Lower leg skin (tissue), 3 donors: Measurements from ENCODE around the gene POR.
"Not testable (repeated sequence)": the region's sequence is repeated elsewhere in the genome, so short reads cannot be mapped to it uniquely, and the experiment has no call there.

Experiments
- POLR2A ChIP-seq, 2 donors: fragments of 450-650 bp; IDR thresholded peaks; one replicate each; pipeline ENCODE4 v1.6.1; 2016 to 2017; ENCODE audit warnings: antibody characterized with exemption in 2 of 2, mild to moderate bottlenecking in 1 of 2, moderate library complexity in 1 of 2
- TF ChIP-seq, protein P1 (sequence below), 3 donors: fragments of 450-650 bp; IDR thresholded peaks; one replicate each; pipeline ENCODE4 v1.5.1; 2016; ENCODE audit warnings: antibody characterized with exemption in 3 of 3, mild to moderate bottlenecking in 3 of 3, moderate library complexity in 2 of 3

DNA sequence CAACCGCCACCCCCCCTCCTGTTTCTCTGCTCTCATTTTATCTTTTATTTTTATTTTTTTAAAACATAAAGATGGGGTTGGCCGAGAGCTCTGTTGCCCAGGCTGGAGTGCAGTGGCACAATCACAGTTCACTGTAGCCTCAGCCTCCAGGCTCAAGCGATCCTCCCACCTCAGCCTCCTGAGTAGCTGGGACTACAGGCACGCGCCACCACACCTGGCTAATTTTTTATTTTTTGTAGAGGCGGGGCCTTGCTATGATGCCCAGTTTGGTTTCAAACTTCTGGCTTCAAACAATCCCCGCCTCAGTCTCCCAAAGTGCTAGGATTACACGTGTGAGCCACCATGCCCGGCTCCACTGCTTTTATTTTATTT is 7.3 kb upstream of the POR start:
- not testable (repeated sequence) for TF ChIP-seq POLR2A (IDR thresholded peaks at IDR 0.05)
- TF ChIP-seq, protein P1, sequence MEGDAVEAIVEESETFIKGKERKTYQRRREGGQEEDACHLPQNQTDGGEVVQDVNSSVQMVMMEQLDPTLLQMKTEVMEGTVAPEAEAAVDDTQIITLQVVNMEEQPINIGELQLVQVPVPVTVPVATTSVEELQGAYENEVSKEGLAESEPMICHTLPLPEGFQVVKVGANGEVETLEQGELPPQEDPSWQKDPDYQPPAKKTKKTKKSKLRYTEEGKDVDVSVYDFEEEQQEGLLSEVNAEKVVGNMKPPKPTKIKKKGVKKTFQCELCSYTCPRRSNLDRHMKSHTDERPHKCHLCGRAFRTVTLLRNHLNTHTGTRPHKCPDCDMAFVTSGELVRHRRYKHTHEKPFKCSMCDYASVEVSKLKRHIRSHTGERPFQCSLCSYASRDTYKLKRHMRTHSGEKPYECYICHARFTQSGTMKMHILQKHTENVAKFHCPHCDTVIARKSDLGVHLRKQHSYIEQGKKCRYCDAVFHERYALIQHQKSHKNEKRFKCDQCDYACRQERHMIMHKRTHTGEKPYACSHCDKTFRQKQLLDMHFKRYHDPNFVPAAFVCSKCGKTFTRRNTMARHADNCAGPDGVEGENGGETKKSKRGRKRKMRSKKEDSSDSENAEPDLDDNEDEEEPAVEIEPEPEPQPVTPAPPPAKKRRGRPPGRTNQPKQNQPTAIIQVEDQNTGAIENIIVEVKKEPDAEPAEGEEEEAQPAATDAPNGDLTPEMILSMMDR (IDR thresholded peaks at IDR 0.05): not testable (repeated sequence)
